ENCODE results near the gene CEACAM1. TPM values are rescaled to one million over a fixed set of nuclear protein-coding genes. Genes with fewer than 3 reads are reported as not detected.
"Not testable (repeated sequence)": the region's sequence is repeated elsewhere in the genome, so short reads cannot be mapped to it uniquely, and the experiment has no call there.

Gene CEACAM1
- total RNA-seq, 1 experiment from 2014 or later = not detected

- H3K9me3 ChIP-seq (replicated peaks) = no peaks in the 10 kb centered on the region
- no peaks in the 10 kb centered on the region; the same call in 1 of the 2 replicates for H3K27me3 ChIP-seq (replicated peaks)
- no peaks in the 10 kb centered on the region for H3K4me1 ChIP-seq (replicated peaks)
- H3K4me3 ChIP-seq = no peak overlapping the region
- DNase-seq (ENCODE audit: low read depth in 1 of 2, low spot score in 2 of 2) = peak in 1 of 2 experiments; percentile 19
- no peaks in the 10 kb centered on the region for H3K36me3 ChIP-seq
- H3K27ac ChIP-seq = no peak overlapping the region
These were observed 10.8 kb upstream of the CEACAM1 start for GRCh38 chr19:42538841-42539709.

GRCh38 chr19:42535276-42535675, 7.0 kb upstream of the CEACAM1 start:
- not testable (repeated sequence) for H3K4me1 ChIP-seq (replicated peaks); H3K27me3 ChIP-seq (replicated peaks); H3K27ac ChIP-seq; H3K4me3 ChIP-seq; DNase-seq (ENCODE audit: low read depth in 1 of 2, low spot score in 2 of 2); H3K9me3 ChIP-seq (replicated peaks); H3K36me3 ChIP-seq

GRCh38 chr19:42534391-42534790, 6.1 kb upstream of the CEACAM1 start:
- Histone ChIP-seq H3K9me3 (replicated peaks) (no peaks in the 10 kb centered on the region), H3K36me3 (no peaks in the 10 kb centered on the region), H3K4me3 (no peak overlapping the region), H3K27me3 (replicated peaks) (no peaks in the 10 kb centered on the region; the same call in 1 of the 2 replicates), H3K4me1 (replicated peaks) (no peaks in the 10 kb centered on the region), H3K27ac (no peak overlapping the region)
- DNase-seq (ENCODE audit: low read depth in 1 of 2, low spot score in 2 of 2) = no peak

- Histone ChIP-seq H3K4me3 (no peak overlapping the region), H3K27ac (no peak overlapping the region), H3K36me3 (no peaks in the 10 kb centered on the region), H3K9me3 (replicated peaks) (no peaks in the 10 kb centered on the region), H3K4me1 (replicated peaks) (no peaks in the 10 kb centered on the region), H3K27me3 (replicated peaks) (no peaks in the 10 kb centered on the region; the same call in 1 of the 2 replicates)
- DNase-seq (ENCODE audit: low read depth in 1 of 2, low spot score in 2 of 2) = peak in 1 of 2 experiments; percentile 14
These were observed 4.6 kb upstream of the CEACAM1 start for GRCh38 chr19:42532891-42533290.

- Histone ChIP-seq H3K9me3 (replicated peaks) (no peaks in the 10 kb centered on the region), H3K36me3 (no peaks in the 10 kb centered on the region), H3K27me3 (replicated peaks) (no peaks in the 10 kb centered on the region; the same call in 1 of the 2 replicates), H3K27ac (no peak overlapping the region), H3K4me3 (no peak overlapping the region), H3K4me1 (replicated peaks) (no peaks in the 10 kb centered on the region)
- peak in 1 of 2 experiments; percentile 24 for DNase-seq (ENCODE audit: low read depth in 1 of 2, low spot score in 2 of 2)
These were observed 3.0 kb upstream of the CEACAM1 start for GRCh38 chr19:42531313-42531712.

GRCh38 chr19:42529248-42529764, 1.0 kb upstream of the CEACAM1 start:
- no peaks in the 10 kb centered on the region for H3K9me3 ChIP-seq (replicated peaks)
- peak in 1 of 2 experiments; percentile 45 for DNase-seq (ENCODE audit: low read depth in 1 of 2, low spot score in 2 of 2)
- no peaks in the 10 kb centered on the region for H3K4me1 ChIP-seq (replicated peaks)
- H3K4me3 ChIP-seq = no peak overlapping the region
- no peaks in the 10 kb centered on the region for H3K27me3 ChIP-seq (replicated peaks)
- no peak overlapping the region for H3K27ac ChIP-seq
- H3K36me3 ChIP-seq = no peaks in the 10 kb centered on the region

GRCh38 chr19:42524943-42525342, 3.3 kb downstream of the CEACAM1 start:
- no peak for DNase-seq (ENCODE audit: low read depth in 1 of 2, low spot score in 2 of 2)
- Histone ChIP-seq H3K36me3 (no peaks in the 10 kb centered on the region), H3K27ac (no peak overlapping the region), H3K4me3 (no peak overlapping the region), H3K4me1 (replicated peaks) (no peaks in the 10 kb centered on the region), H3K9me3 (replicated peaks) (no peaks in the 10 kb centered on the region), H3K27me3 (replicated peaks) (no peaks in the 10 kb centered on the region)

- H3K4me3 ChIP-seq = no peak overlapping the region
- H3K36me3 ChIP-seq = no peaks in the 10 kb centered on the region
- no peak overlapping the region for H3K27ac ChIP-seq
- no peaks in the 10 kb centered on the region for H3K27me3 ChIP-seq (replicated peaks)
- no peaks in the 10 kb centered on the region for H3K9me3 ChIP-seq (replicated peaks)
- no peak for DNase-seq (ENCODE audit: low read depth in 1 of 2, low spot score in 2 of 2)
- H3K4me1 ChIP-seq (replicated peaks) = no peaks in the 10 kb centered on the region
These were observed 4.0 kb downstream of the CEACAM1 start for GRCh38 chr19:42524250-42524649.

- H3K9me3 ChIP-seq (replicated peaks); H3K27me3 ChIP-seq (replicated peaks); H3K4me1 ChIP-seq (replicated peaks); DNase-seq (ENCODE audit: low read depth in 1 of 2, low spot score in 2 of 2); H3K4me3 ChIP-seq; H3K27ac ChIP-seq; H3K36me3 ChIP-seq: not testable (repeated sequence)
These were observed 6.0 kb downstream of the CEACAM1 start for GRCh38 chr19:42522262-42522661.

- H3K9me3 ChIP-seq (replicated peaks) = no peaks in the 10 kb centered on the region
- DNase-seq (ENCODE audit: low read depth in 1 of 2, low spot score in 2 of 2) = no peak
- no peak overlapping the region for H3K4me3 ChIP-seq
- H3K4me1 ChIP-seq (replicated peaks) = no peaks in the 10 kb centered on the region
- H3K27ac ChIP-seq = no peak overlapping the region
- no peaks in the 10 kb centered on the region for H3K27me3 ChIP-seq (replicated peaks)
- H3K36me3 ChIP-seq = no peaks in the 10 kb centered on the region
These were observed 6.8 kb downstream of the CEACAM1 start for GRCh38 chr19:42521346-42522030.

GRCh38 chr19:42519108-42519507, 9.2 kb downstream of the CEACAM1 start:
- H3K36me3 ChIP-seq = no peaks in the 10 kb centered on the region
- H3K4me1 ChIP-seq (replicated peaks) = no peaks in the 10 kb centered on the region
- H3K27ac ChIP-seq = no peak overlapping the region
- no peaks in the 10 kb centered on the region for H3K9me3 ChIP-seq (replicated peaks)
- H3K27me3 ChIP-seq (replicated peaks) = no peaks in the 10 kb centered on the region
- no peak for DNase-seq (ENCODE audit: low read depth in 1 of 2, low spot score in 2 of 2)
- no peak overlapping the region for H3K4me3 ChIP-seq

- Histone ChIP-seq H3K36me3 (no peaks in the 10 kb centered on the region), H3K27me3 (replicated peaks) (no peaks in the 10 kb centered on the region), H3K27ac (no peak overlapping the region), H3K4me1 (replicated peaks) (no peaks in the 10 kb centered on the region), H3K4me3 (no peak overlapping the region), H3K9me3 (replicated peaks) (no peaks in the 10 kb centered on the region)
- no peak for DNase-seq (ENCODE audit: low read depth in 1 of 2, low spot score in 2 of 2)
These were observed 11.5 kb downstream of the CEACAM1 start for GRCh38 chr19:42516771-42517170.

- H3K9me3 ChIP-seq (replicated peaks) = no peaks in the 10 kb centered on the region
- H3K27ac ChIP-seq = no peak overlapping the region
- H3K27me3 ChIP-seq (replicated peaks) = no peaks in the 10 kb centered on the region
- no peaks in the 10 kb centered on the region for H3K36me3 ChIP-seq
- no peak for DNase-seq (ENCODE audit: low read depth in 1 of 2, low spot score in 2 of 2)
- no peaks in the 10 kb centered on the region for H3K4me1 ChIP-seq (replicated peaks)
- H3K4me3 ChIP-seq = no peak overlapping the region
These were observed 12.9 kb downstream of the CEACAM1 start for GRCh38 chr19:42515241-42515832.

- no peak overlapping the region for H3K27ac ChIP-seq
- no peaks in the 10 kb centered on the region for H3K4me1 ChIP-seq (replicated peaks)
- H3K27me3 ChIP-seq (replicated peaks) = no peaks in the 10 kb centered on the region
- no peak overlapping the region for H3K4me3 ChIP-seq
- H3K9me3 ChIP-seq (replicated peaks) = no peaks in the 10 kb centered on the region
- H3K36me3 ChIP-seq = no peaks in the 10 kb centered on the region
- DNase-seq (ENCODE audit: low read depth in 1 of 2, low spot score in 2 of 2) = no peak
These were observed 13.8 kb downstream of the CEACAM1 start for GRCh38 chr19:42514449-42514848.

All from SJSA1 (cell line).